Activated T-helper 1 cell treated with anti-CD3 and anti-CD28 coated beads, Interleukin-2, amount 50 U/mL, for 16 hours (primary cell): ENCODE measurements around the gene NAXD.
"Not testable (repeated sequence)": the region's sequence is repeated elsewhere in the genome, so short reads cannot be mapped to it uniquely, and the experiment has no call there.

ENCODE experiments used
- DNase-seq, 2 donors: peaks; one replicate each; pipeline ENCODE4 v3.0.0-alpha.2; 2020; ENCODE audit warnings: low read depth in 1 of 2, low spot score in 1 of 2

Gene NAXD

DNA sequence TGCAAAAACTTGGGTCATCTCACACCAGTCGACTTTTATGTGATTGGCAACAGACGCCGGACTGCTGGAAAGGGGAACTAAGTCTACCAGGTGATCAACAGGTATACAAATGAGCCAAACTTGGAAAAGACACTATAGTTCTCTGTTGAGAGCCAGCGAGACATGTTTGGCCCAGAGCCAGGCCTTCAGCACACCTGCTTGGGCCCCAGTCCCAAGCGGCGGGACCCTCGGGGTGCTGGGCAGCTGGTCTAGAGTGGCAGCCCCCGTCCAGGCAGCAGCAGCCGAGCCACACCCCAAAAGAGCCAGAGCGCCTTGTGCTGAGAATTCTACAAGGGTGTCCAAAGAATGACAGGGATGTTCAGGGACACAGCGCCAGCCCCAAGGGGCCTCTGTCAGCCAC, 28.0 kb downstream of the NAXD start:
- DNase-seq, result no peak

DNA sequence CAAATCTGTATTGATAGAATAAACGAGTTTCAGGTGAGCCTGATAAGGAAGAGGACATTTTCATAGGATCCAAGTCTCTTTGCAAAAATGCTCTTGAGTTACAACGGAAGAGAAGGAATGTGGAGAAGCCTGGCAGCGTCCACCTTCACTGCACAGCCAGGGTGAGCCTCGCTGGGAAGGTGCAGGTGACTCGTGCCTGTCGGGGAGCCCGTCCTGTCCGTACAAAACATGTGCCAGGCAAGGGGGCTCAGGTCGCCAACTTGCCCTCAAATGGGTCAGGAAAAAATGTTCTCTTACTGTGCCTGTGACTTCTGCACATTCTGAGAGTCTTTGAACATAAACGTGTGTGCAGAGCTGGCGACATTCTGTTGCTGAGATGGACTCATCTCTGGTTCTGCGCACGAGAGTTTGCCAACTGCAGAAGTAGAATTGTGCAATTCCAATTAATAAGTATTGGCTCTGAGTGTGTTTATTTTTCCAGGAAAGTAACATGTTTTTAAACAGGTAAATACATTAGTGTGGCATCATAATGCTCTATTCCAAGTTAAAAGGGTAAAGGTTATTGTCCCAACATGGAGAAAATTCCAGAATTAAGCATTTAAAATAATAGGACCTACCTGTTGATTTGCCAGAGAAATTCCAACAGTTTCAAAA, 28.6 kb downstream of the NAXD start:
- DNase-seq, result no peak

DNA sequence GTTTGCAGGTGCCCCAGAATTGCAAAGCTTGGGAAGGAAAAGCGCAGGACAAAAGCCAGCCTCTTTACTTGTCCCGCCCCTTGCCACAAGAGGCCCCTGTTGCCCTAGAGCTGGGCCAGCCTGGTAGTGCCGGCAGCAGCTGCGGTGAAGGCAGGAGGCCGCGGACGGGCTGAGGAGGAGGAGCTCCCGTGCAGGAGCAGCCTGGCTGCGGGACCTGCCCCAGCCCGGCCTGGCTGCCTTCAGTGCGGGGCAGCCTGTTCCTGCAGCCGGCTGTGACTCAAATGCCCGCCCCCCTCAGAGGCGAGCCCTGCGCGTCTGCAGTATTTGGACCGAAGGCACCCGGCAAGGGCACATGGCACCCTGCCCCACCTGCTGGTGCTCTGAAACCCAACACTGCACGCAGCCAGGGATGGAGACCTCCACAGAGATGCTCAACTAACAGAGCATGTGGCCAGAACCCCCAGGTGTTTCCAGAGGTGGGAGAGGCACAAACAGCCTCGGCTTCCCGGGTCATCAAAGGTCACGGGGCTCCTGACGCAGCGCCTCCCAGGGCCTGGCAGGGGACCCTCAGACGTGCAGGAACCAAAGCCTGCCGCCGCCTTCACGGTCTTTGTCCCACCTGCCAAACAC, 29.7 kb downstream of the NAXD start:
- no peak for DNase-seq

DNA sequence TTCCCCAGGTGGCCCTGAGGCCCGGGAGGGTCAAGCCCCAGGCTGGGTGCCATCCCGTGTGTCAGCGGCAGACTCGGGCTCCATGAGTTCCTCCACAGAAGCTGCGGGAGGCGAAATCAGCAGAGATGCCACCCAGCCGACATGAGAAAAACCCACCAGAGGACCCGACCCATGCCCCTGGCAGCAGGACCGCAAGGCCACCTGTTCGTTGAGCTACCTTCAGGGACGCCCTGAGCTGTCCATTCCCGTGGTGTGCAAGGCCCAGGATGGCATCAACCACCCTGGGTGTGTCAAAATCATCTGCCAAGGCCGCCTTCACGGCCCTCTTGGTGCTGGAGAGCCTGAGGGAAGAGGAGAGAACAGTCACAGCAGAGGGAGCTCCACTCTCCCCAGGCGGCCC, 30.4 kb downstream of the NAXD start:
- DNase-seq, result no peak

DNA sequence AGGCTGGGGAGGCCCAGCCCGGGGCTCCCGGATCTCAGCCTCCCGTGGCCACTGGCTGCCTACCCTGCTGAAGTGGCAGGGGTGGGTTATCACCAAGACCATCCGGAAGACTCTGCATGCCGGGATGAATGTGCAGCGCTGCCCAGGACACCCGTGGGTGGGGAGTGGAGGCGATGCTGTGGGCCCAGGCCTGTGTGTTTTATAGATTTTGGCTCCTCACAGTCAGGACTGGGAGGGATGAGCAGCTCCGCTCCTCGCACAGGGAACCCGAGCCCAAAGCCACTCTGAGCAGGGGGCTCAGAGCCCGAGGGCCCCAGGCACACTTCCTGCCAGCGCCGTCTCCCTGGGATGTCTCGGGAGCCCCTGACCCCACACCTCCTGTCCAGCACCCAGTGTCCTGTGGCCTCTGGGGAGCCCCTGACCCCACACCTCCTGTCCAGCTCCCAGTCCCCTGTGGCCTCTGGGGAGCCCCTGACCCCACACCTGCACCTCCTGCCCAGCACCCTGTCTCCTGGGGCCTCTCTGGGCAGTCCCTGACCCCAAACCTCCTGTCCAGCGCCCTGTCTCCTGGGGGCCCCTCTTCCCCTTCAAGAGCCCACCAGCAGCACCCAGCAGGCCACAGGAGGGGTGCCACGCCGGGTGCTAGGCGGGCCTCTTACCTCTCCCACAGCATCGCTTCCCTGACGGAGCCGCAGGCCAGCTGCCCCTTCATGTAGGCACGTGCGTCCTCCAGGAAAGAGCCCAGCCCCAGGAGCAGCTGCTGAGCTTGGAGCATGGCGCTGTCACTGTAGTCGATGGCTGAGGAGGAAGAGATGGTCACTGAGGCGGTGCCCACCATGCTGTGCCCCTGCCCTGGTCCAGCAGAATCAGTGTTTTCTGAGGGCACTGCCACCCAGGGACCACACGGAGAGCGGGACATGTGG, 31.4 kb downstream of the NAXD start:
- DNase-seq, result no peak

DNA sequence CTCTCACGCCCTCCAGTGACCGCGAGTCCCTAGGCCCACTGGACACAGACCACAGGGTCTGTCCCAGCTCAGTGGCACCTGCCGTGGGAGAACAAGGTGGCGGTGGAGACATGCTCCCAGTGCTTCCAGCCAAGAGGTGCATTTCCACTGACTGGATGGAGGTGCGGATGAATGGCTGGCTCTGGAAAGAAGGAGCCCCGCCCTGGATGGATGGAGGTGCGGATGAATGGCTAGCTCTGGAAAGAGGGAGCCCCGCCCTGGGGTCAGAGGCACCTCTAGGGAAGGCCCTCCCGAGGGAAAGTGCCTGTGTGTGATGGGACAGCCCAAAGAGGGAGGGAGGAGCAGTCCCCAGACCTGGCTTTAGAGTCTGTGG, 32.0 kb downstream of the NAXD start:
- no peak for DNase-seq

DNA sequence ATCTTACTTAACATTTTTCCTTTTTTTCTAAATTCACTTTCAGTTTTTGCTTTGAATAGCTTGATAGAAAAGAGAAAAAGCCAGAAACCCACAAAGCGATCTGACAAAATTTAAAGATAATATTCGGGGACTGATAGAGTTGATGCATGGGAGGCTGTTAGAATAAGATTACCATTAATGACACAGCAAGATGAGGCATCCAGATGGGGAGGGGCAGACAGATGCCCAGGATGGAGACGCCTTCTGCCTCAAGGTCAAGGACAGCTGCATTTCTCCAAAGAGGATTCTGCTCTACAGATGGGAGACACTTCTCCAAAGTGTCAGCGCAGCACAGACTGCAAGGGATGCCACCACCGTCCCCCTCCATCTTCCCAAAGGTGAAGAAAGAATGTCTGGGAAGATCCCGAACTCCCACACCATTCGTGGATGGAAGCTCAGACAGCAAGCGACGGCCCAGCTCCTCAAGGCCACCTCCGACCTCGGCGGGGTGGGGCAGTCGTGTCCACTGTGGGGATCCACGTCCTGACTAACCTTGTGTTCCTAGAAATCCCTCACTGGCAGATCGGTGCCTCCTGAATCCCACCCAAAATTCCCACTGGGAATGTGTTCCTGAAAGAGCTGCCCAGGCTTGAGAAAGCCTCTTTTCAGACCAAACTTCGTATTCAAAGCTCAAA, 32.9 kb downstream of the NAXD start:
- DNase-seq, result no peak

DNA sequence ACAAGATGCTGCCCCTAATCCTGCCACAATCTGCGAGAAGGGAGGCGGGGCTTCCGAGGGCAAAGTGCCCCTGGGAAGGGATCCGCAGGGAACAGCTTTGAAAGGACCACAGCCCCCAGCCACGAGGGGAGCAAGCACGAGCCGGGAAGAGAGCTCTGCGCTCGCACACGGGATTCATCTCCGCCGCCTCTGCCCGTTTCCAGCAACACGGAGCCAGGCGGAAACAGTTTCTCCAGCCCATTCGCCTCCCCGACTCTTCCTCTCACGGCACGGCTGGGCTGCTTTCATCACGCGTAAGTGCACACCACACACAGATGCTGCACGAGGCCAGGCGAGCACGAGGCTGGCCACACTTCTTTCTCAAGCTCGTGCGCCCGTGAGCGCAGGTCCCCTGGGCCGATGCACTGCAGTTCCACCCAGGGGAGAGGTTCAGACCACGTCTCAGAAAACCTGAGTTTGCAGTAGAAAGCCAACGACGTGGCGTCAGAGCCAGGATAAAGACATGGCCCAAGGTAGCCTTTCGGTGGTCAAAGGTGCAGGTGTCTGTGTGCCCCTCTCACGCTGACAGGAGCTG, 33.6 kb downstream of the NAXD start:
- no peak for DNase-seq

DNA sequence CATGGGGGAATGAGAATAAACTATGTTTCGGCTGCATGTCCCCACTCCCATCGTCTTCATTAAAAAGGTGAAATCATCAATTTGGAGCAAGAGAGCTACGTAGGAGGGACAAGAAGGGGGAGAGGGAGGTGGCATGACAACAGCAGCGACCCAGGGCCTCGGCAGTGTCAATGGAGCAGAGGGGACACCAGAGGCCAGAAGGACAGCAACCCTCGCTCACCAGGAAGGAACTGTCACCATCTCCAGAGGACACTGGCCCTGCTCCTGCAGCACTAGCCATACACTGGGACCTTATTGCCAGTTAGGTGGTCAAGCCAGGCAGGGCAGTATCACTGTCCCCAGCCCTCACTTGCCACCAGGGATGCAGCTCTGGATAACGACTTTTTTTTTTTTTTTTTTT, 34.2 kb downstream of the NAXD start:
- no peak for DNase-seq

DNA sequence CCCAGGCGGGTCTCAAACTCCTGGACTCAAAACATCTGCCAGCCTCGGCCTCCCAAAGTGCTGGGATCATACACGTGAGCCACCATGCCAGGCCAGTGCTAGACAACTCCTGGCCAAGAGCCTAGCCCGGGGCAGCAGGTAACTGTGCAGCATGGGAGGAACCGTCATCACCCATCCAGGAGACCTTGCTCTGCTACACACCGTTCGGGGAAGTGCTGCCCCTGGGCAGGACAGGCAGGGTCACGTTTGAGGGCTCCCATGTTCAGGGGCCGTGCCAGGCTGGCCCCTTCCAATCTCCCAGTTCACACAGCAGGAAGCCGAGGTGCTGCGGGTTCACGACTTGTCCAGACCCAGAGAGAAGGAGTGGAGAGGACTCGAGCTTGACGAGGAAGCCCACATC, 35.1 kb downstream of the NAXD start:
- no peak for DNase-seq

DNA sequence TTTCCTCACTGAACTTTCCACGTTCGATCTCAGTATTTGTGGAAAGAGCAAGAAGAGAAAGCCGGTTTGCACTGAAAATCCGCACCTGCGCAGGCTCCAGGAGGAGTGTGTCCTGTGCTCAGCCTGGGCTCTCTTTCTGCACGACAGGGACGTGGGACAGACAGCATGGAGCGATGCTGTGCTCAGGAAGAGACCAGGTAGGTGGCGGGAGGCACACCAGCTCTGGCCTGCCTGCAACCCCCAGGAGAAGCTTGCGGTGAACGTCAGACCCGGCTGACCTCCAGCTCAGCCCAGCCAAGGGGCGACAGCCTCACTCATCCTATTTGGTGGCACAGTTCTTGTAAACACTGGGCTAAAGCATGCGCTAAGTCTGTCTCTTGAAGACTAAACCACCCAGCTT, 35.9 kb downstream of the NAXD start:
- DNase-seq, result no peak

DNA sequence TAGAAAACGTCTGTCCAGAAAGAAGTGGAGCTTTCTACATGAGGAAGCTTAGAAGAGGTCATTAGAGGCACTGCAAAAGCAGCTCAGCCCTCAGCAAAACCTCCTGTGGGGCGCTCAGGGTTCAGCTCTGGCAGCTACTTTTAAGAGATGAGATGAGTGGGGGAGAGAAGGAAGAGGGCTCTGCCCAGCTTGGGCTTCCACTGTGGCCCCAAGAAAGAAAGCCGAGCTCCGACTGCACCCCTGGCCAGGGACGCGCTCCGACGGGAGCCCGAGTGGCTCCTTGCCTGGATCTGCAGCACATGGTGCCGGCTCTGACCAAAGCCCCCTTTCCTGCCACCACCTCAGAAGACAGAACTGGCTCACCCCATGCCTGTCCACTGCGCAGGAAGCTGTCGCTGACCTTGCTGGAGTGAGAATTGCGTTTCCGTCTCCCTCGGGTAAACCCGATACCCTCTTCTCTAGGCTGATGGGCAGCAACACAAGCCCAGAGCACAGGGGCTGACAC, 36.4 kb downstream of the NAXD start:
- no peak for DNase-seq

DNA sequence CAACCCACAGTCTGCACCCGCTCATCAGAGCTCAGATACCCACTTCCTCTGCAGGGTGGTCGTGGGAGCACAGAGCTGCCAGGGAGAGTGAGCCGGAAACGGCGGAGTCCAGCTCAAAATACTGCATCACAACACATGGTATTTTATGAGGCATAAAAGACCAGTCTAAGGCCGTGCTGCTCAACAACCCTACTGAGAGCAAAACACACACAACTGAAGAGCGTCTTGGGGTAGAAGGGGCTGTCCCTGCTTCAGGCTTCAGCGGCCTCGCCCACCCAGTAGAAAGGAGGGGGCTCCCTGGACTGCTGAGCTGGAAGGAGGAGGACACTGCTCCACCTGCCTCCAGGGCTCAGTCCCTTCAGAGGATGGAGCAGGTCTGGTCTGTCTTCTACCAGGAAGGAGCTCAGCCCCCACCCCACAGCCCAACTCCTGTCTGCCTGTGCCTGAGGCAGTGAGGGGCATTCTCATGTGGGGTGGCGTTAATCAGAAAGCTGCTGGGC, 36.9 kb downstream of the NAXD start:
- no peak for DNase-seq

DNA sequence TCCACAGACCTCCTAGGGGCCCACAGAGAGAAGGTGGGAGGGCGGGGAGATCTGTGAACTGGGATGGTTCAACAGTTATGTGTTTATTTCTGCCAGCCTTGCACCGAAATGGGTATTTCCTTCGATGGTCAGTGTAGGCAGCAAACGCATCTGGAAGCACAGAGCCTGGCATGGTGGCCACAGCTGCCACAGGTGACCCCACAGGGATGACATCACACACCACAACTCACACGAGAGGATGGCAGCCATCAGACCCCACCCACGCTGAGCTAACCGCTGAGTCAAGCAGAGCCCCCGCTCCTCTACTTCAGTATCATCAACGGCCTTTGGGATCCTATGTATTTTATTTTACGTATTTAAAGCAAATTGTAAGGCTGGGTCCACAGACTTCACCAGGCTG, 37.4 kb downstream of the NAXD start:
- no peak for DNase-seq

DNA sequence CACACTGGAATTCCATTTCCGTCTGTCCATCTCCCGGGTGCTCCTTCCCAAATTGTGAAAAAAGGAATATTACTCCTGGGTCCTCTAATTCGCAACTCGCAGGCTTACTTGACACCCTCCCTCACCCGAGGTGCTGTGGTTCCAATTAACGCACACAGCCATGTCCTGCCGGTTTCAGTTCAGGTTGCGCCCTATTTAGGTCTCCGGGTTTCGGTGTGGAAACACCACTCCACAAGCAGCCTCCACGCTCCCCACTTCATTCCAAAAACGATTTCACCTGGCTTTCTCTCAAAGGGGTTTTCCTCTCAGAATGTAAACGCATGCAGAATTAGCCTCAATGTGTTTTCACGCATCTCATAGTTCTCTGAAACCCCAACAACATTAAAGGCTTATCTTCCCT, 37.9 kb downstream of the NAXD start:
- no peak for DNase-seq

DNA sequence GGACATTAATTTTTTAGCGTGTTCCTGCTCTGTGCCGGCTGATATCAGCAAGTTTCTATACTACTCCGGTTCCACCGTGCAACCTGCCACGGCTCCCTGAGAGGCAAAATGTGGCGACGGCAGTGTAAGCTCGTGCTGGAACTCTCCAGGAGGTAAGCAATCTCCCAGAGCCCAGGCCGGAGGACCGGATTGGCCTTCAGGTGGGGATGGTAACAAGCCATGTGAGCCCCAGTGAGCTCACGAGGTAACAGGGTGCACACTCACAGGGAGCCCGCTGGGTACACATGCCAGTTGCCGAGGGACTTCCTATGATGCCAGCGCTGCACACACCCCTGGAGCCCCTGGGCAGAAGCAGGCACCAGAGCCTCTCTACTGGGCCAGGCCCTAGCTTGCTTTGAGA, 38.5 kb downstream of the NAXD start:
- no peak for DNase-seq

DNA sequence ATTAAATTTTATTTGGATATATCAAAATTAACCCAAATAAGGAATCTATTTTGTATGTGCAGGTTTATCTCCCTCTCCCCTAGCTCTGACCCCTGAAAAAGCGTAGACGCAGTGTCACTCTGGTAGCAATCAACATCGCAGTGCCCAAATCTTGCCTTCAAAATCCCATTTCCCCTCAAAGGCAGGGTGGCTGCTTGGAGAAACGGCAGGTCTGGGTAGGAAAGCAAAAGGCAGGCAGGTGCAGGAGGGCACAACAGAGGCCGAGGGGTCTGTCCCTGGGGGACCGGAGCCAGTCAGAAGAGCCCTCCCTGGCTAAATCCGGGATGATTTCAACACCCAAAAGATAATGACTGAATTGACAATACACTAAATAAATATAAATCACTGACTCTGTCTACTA, 41.9 kb downstream of the NAXD start:
- DNase-seq, result no peak

DNA sequence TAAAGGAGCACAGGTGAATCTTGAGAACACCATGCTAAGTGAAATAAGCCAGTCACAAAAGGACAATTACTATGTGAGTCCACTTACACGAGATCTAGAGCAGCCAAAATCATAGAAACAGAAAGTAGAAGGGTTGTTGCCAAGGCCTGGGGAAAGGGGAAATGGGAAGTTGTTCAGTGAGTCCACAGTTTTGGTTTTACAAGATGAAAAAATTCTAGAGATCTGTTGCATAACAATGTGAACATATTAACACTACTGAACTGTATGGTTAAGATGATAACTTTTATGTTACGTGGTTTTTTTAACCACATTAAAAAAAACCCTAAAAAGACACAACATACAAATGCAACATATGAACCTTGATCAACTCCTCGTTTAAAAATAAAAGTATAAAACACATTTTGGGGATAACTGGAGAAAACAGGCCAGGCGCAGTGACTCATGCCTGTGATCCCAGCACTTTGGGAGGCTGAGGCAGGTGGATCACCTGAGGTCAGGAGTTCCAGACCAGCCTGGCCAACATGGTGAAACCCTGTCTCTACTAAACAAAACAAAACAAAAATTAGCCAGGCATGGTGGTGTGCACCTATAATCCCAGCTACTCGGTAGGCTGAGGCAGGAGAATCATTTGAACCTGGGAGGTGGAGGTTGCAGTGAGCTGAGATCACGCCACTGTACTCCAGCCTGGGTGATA, 43.0 kb downstream of the NAXD start:
- DNase-seq, result not testable (repeated sequence)

DNA sequence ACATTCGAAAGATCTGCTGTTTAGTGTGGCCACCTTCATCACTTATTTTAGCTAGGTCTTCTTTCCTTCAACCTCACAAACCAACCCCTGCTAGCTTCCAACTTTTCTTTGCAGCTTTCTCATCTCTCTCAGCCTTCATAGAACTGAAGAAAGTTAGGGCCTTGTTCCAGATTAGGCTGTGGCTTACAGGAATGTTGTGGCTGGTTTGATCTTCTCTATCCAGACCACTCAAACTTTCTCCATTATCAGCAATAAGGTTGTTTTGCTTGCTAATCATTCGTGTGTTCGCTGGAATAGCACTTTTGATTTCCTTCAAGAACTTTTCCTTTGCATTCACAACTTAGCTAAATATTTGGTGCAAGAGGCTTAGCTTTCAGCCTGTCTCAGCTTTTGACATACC, 45.9 kb downstream of the NAXD start:
- DNase-seq, result no peak

DNA sequence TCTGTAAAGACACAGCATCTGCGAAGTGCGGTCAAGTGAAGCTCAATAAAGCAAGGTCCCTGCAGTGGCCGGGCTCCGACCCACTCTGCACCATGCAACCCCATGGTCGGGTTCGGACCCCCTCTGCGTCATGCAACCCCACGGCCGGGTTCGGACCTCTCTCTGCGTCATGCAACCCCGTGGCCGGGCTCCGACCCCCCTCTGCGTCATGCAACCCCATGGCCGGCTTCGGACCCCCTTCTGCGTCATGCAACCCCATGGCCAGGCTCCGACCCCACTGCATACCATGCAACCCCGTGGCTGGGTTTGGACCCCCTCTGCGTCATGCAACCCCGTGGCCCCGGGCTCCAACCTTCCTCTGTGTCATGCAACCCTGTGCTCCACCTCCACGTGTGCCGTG, 46.7 kb downstream of the NAXD start:
- no peak for DNase-seq
